Neural progenitor cell (in vitro differentiated cells): ENCODE results near the gene MANSC4.

Experiments
- EZH2 ChIP-seq: fragments of 200-600 bp; sonication (generic); IDR thresholded peaks from 2 replicates; pipeline ENCODE4 v1.6.1; 2017; ENCODE audit warnings: antibody characterized with exemption, mild to moderate bottlenecking, moderate library complexity
- EZH2phosphoT487 ChIP-seq: fragments of 200-600 bp; sonication (generic); IDR thresholded peaks from 2 replicates; pipeline ENCODE4 v1.6.1; 2017; ENCODE audit warnings: antibody characterized with exemption
- TF ChIP-seq, protein P1 (sequence below): fragments of 200-600 bp; sonication (generic); IDR thresholded peaks from 2 replicates; pipeline ENCODE4 v1.5.1; 2017; ENCODE audit warnings: antibody characterized with exemption, mild to moderate bottlenecking

- TF ChIP-seq, protein P1, sequence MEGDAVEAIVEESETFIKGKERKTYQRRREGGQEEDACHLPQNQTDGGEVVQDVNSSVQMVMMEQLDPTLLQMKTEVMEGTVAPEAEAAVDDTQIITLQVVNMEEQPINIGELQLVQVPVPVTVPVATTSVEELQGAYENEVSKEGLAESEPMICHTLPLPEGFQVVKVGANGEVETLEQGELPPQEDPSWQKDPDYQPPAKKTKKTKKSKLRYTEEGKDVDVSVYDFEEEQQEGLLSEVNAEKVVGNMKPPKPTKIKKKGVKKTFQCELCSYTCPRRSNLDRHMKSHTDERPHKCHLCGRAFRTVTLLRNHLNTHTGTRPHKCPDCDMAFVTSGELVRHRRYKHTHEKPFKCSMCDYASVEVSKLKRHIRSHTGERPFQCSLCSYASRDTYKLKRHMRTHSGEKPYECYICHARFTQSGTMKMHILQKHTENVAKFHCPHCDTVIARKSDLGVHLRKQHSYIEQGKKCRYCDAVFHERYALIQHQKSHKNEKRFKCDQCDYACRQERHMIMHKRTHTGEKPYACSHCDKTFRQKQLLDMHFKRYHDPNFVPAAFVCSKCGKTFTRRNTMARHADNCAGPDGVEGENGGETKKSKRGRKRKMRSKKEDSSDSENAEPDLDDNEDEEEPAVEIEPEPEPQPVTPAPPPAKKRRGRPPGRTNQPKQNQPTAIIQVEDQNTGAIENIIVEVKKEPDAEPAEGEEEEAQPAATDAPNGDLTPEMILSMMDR = no peak
- TF ChIP-seq EZH2phosphoT487 (no peak), EZH2 (no peak)
Measured at GRCh38 chr12:27828196-27828595, 48.2 kb upstream of the MANSC4 start.
